ENCODE measurements around the gene GNG4. TPM values are rescaled to one million over a fixed set of nuclear protein-coding genes. Genes with fewer than 3 reads are reported as not detected.

The GNG4 gene
- total RNA-seq, 1 donor from 2014 or later, result 0.12 TPM

- TF ChIP-seq, protein P1, sequence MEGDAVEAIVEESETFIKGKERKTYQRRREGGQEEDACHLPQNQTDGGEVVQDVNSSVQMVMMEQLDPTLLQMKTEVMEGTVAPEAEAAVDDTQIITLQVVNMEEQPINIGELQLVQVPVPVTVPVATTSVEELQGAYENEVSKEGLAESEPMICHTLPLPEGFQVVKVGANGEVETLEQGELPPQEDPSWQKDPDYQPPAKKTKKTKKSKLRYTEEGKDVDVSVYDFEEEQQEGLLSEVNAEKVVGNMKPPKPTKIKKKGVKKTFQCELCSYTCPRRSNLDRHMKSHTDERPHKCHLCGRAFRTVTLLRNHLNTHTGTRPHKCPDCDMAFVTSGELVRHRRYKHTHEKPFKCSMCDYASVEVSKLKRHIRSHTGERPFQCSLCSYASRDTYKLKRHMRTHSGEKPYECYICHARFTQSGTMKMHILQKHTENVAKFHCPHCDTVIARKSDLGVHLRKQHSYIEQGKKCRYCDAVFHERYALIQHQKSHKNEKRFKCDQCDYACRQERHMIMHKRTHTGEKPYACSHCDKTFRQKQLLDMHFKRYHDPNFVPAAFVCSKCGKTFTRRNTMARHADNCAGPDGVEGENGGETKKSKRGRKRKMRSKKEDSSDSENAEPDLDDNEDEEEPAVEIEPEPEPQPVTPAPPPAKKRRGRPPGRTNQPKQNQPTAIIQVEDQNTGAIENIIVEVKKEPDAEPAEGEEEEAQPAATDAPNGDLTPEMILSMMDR (conservative IDR thresholded peaks at IDR 0.05; ENCODE audit: low read depth, low read length), result no peak
- no peak for DNase-seq (ENCODE audit: low read depth)
Measured at GRCh38 chr1:235533476-235534168, 116.0 kb downstream of the GNG4 start.

DNA sequence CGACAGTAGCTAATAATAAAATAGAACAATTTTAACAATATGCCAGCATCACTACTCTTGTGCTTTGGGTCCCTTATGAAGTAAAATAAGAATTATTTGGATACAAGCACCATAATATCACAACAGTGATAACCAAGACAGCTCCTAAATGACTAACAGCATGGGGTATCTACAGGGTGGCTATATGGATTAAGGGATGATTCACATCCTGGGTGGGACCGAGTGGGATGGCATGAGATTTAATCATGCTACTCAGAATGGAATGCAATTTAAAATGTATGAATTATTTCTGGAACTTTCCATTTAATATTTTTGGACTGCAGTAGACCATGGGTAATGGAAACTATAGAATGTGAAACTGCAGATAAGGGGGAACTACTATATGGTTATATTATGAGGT lies 117.2 kb downstream of the GNG4 start:
- TF ChIP-seq, protein P1 (conservative IDR thresholded peaks at IDR 0.05; ENCODE audit: low read depth, low read length), result no peak

More at GRCh38 chr1:235533476-235534168, 116.0 kb downstream of the GNG4 start:
- H3K4me3 ChIP-seq (ENCODE audit: low read depth, low read length), result no peak overlapping the region

DNA sequence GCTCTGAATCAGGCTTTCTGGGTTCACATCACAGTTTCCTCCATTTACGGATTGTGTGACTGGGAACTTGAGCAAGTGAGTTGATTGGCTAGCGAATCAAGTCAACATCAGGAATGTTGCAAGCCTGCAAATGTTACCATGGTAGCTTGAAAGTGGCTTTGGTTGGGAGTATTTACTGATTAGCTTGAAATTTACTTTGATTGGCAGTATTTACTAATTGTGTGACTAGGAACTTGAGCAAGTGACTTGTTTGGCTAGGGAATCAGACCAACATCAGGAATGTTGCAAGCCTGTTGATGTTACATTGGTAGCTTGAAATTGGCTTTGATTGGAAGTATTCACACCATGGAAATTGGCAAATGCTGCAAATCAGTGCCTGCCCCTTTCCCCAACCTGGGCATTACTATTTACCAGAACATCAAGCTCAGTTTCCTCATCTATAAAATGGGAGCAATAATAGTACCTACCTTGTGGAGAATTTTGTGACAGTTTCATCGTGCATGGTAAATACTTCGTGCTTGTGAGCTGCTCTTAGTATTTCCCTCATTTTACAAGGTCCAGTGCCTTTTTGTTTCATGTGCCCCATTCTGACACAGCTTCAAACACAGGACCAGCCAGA lies 122.3 kb downstream of the GNG4 start:
- TF ChIP-seq, protein P1 (conservative IDR thresholded peaks at IDR 0.05; ENCODE audit: low read depth, low read length), result no peak
- no peak overlapping the region for H3K4me3 ChIP-seq (ENCODE audit: low read depth, low read length)
- DNase-seq (ENCODE audit: low read depth), result no peak

More for the DNA sequence above, 117.2 kb downstream of the GNG4 start:
- no peak for DNase-seq (ENCODE audit: low read depth)
- no peak overlapping the region for H3K4me3 ChIP-seq (ENCODE audit: low read depth, low read length)

- no peak overlapping the region for H3K4me3 ChIP-seq (ENCODE audit: low read depth, low read length)
- DNase-seq (ENCODE audit: low read depth), result no peak
- TF ChIP-seq, protein P1 (conservative IDR thresholded peaks at IDR 0.05; ENCODE audit: low read depth, low read length), result no peak
Measured at GRCh38 chr1:235525314-235525713, 124.3 kb downstream of the GNG4 start.

GRCh38 chr1:235516862-235517446 lies 132.6 kb downstream of the GNG4 start:
- DNase-seq (ENCODE audit: low read depth), result no peak
- TF ChIP-seq, protein P1 (conservative IDR thresholded peaks at IDR 0.05; ENCODE audit: low read depth, low read length), result no peak
- no peak overlapping the region for H3K4me3 ChIP-seq (ENCODE audit: low read depth, low read length)

GRCh38 chr1:235515844-235516512 lies 133.6 kb downstream of the GNG4 start:
- H3K4me3 ChIP-seq (ENCODE audit: low read depth, low read length), result no peak overlapping the region
- TF ChIP-seq, protein P1 (conservative IDR thresholded peaks at IDR 0.05; ENCODE audit: low read depth, low read length), result no peak
- DNase-seq (ENCODE audit: low read depth), result no peak

Data from epithelial cell of proximal tubule (primary cell).